Stimulated activated CD4-positive, alpha-beta T cell treated with anti-CD3 and anti-CD28 coated beads, Interleukin-15, amount 100 ng/mL, for 48 hours (primary cell): ENCODE results near the gene PKDREJ.
"Not testable (repeated sequence)": the region's sequence is repeated elsewhere in the genome, so short reads cannot be mapped to it uniquely, and the experiment has no call there.

Experiments
- DNase-seq, 2 donors: peaks; one replicate each; pipeline ENCODE4 v3.0.0-alpha.2; 2020; ENCODE audit warnings: low read depth in 2 of 2

PKDREJ gene

GRCh38 chr22:46267431-46268279 lies 4.5 kb upstream of the PKDREJ start, which contains the start of gene TTC38:
TTC38 (plus strand) TSS chr22:46268008; CDS start chr22:46268040, 32 bp downstream.
- DNase-seq: no peak

GRCh38 chr22:46265627-46266026 lies 2.5 kb upstream of the PKDREJ start:
- DNase-seq: not testable (repeated sequence)

GRCh38 chr22:46264520-46264919 lies 1.4 kb upstream of the PKDREJ start:
- DNase-seq: not testable (repeated sequence)

GRCh38 chr22:46262449-46263215 lies 511 bp downstream of the PKDREJ start:
- DNase-seq: no peak

GRCh38 chr22:46260038-46260437 lies 3.1 kb downstream of the PKDREJ start:
- DNase-seq: no peak

- DNase-seq: no peak
Measured at GRCh38 chr22:46259374-46259773, 3.8 kb downstream of the PKDREJ start.

- no peak for DNase-seq
Measured at GRCh38 chr22:46256358-46256958, 6.7 kb downstream of the PKDREJ start.

- no peak for DNase-seq
Measured at GRCh38 chr22:46251816-46252380, 11.2 kb downstream of the PKDREJ start.

- DNase-seq: no peak
Measured at GRCh38 chr22:46251266-46251665, 11.9 kb downstream of the PKDREJ start.

GRCh38 chr22:46250783-46251125 lies 12.4 kb downstream of the PKDREJ start:
- DNase-seq: no peak

- peak; percentile 78 to 89 for DNase-seq
Measured at GRCh38 chr22:46250035-46250782, 12.9 kb downstream of the PKDREJ start, which contains the start of gene CDPF1. CDPF1 (minus strand) TSS chr22:46250293; CDS start chr22:46248284, 2,009 bp downstream.

- no peak for DNase-seq
Measured at GRCh38 chr22:46247443-46247975, 15.6 kb downstream of the PKDREJ start.

- DNase-seq: no peak
Measured at GRCh38 chr22:46246178-46246577, 17.0 kb downstream of the PKDREJ start.

GRCh38 chr22:46245511-46245910 lies 17.6 kb downstream of the PKDREJ start:
- DNase-seq: no peak

- DNase-seq: no peak
Measured at GRCh38 chr22:46244771-46245170, 18.4 kb downstream of the PKDREJ start.

GRCh38 chr22:46242076-46242475 lies 21.1 kb downstream of the PKDREJ start:
- DNase-seq: no peak

- DNase-seq: no peak
Measured at GRCh38 chr22:46241396-46242007, 21.6 kb downstream of the PKDREJ start.

- no peak for DNase-seq
Measured at GRCh38 chr22:46240907-46241306, 22.2 kb downstream of the PKDREJ start.

GRCh38 chr22:46240506-46240905 lies 22.6 kb downstream of the PKDREJ start:
- DNase-seq: no peak

GRCh38 chr22:46240073-46240472 lies 23.1 kb downstream of the PKDREJ start:
- no peak for DNase-seq
